Left colon (tissue), 2 donors: ENCODE results near the gene ANKRD11. TPM values are rescaled to one million over a fixed set of nuclear protein-coding genes. Genes with fewer than 3 reads are reported as not detected.
"Not testable (repeated sequence)": the region's sequence is repeated elsewhere in the genome, so short reads cannot be mapped to it uniquely, and the experiment has no call there.

Experiments used
- ATAC-seq: fragments of 200-7000 bp; cut with Tn5 transposase; one replicate; pipeline ENCODE4 v1.9.1; 2020; ENCODE audit warnings: mild to moderate bottlenecking, moderate library complexity
- DNase-seq, 2 donors: peaks; one replicate each; pipeline ENCODE4 v3.0.0-alpha.2; 2020
- intact Hi-C, 2 donors: fragments of 100-400 bp; cut with DNase I in 1 of 2; cut with micrococcal nuclease in 1 of 2; formaldehyde crosslinking; loops; one replicate each; pipeline versions ENCODE4 v1.11.2 to v1.14.0; 2022; cut with DNase I, micrococcal nuclease
- total RNA-seq, 2 donors: library from RNA; stranded (reverse); fragmentation: NEBNext Ultra II Directional; extraction: Animal tissue kit (Norgen Biotek cat#: 25700); gene quantifications; one replicate each; pipeline ENCODE4 v1.2.1, GENCODE V29; 2021
- donor health status: DM: no; HTN: no; CAD: no.
- donor health status: DM: yes; HTN: yes; CAD: no.

Gene ANKRD11
- total RNA-seq, 2 donors from 2014 or later = 82.5 to 135 TPM

- peak; percentile 27 for ATAC-seq
- intact Hi-C loops = no loop called here
- no peak for DNase-seq
Observed at GRCh38 chr16:89308391-89309333, 181.7 kb downstream of the ANKRD11 start.

GRCh38 chr16:89307421-89307805 is 182.9 kb downstream of the ANKRD11 start:
- intact Hi-C loops = no loop called here
- no peak for DNase-seq
- ATAC-seq = no peak

- intact Hi-C loops, ATAC-seq, DNase-seq: not testable (repeated sequence)
Observed at GRCh38 chr16:89306457-89307420, 183.6 kb downstream of the ANKRD11 start.

DNA sequence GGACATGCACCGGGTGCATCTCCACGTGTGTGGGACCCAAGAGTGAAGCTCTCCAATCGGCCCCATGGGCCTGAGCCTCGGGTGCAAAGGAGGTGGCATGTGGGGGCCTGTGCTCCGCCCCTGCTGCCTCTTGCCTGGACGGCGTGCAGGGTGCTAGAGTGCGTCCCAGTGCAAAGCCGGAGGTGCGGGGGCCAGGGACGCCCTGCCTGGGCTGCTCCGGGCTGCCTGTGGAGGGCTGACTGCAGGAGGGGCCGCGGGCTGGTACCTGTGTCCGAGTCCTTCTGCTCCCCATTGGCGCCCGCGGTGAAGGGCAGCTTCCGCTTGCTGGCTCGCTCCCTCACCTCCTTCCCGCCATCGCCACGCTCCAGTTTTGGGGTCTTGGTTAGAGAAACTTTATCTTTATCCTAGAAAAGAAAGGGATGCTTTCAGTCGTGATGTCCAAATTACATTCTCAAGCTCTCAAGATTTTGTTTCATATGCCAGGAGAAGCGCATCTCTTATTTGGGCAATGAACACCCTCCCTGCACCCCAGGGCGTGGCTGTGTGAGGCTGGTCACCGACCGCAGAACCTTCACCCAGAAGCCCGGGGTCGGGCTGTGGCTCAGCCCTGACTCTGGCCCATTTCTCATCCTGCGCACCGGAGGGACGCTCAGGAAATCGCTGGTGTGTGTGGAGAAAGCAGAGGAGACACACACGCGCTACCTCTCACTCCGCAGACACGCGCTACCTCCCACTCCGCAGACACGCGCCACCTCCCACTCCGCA is 185.2 kb downstream of the ANKRD11 start:
- DNase-seq (no peak), ATAC-seq (no peak)
- intact Hi-C loops = no loop called here

GRCh38 chr16:89304181-89304851 is 186.0 kb downstream of the ANKRD11 start:
- ATAC-seq (no peak), DNase-seq (no peak)
- intact Hi-C loops = no loop called here

- intact Hi-C loops = no loop called here
- no peak for ATAC-seq
- DNase-seq = no peak
Observed at GRCh38 chr16:89303617-89304016, 186.7 kb downstream of the ANKRD11 start.

DNA sequence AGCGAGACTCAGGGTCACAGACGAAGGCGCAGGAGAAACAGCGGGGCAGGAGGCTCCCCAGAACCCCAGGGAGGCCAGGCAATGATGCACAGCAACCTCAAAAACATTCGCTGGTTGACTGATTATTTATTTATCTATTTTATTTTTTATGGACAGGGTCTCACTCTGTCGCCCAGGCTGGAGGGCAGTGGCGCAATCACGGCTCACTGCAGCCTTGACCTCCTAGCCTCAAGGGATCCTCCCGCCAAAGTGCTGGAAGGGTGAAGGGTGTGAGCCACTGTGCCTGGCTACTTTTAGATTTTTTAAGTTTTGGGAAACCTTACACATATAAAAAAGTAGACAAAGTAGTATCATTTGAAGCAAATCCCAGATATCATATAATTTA is 189.4 kb downstream of the ANKRD11 start:
- DNase-seq (no peak), ATAC-seq (no peak)
- intact Hi-C loops = no loop called here

DNA sequence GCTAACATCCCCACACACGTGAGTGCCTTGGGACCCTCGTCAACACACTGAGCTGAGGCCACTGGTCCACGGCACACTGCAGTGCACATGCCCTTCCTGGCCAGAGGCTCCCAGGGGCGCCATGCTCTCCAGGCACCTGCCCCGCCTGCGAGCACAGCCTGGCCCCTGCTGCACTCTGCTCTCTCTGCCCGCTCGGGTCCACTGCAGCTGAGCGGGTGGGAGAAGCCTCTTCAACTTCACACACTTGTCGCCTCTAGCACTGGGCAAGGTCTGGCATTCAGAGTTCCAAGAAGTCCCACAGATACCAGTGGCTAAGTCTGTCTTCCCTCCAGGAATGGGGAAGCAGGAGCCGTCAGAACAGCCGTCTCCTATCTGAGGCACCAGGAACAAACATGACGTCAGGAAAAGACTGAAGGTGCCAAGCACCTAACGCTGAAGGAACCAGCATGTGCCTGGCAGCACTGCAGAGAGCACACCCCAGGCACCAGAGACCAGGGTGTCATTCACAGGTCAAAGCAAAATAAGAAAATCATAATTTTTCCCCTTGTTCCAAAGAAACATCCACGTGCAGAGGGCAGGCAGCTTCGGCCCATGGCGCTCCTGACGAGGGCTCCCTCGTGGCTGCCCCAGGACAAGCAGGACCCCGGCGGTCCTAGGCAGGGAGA is 189.9 kb downstream of the ANKRD11 start:
- intact Hi-C loops = no loop called here
- peak; percentile 14 for ATAC-seq
- DNase-seq = no peak

DNA sequence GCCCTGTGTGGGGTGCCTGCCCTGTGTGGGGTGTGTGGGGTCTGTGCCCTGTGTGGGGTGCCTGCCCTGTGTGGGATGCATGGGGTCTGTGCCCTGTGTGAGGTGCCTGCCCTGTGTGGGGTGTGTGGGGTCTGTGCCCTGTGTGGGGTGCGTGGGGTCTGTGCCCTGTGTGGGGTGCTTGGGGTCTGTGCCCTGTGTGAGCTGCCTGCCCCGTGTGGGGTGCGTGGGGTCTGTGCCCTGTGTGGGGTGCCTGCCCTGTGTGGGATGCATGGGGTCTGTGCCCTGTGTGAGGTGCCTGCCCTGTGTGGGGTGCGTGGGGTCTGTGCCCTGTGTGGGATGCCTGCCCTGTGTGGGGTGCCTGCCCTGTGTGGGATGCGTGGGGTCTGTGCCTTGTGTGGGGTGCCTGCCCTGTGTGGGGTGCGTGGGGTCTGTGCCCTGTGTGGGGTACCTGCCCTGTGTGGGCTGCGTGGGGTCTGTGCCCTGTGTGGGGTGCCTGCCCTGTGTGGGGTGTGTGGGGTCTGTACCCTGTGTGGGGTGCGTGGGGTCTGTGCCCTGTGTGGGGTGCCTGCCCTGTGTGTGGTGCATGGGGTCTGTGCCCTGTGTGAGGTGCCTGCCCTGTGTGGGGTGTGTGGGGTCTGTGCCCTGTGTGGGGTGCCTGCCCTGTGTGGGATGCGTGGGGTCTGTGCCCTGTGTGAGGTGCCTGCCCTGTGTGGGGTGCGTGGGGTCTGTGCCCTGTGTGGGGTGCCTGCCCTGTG is 190.8 kb downstream of the ANKRD11 start:
- DNase-seq, intact Hi-C loops, ATAC-seq: not testable (repeated sequence)

- ATAC-seq (no peak), DNase-seq (no peak)
- intact Hi-C loops = no loop called here
Observed at GRCh38 chr16:89298623-89299225, 191.6 kb downstream of the ANKRD11 start.

- ATAC-seq (no peak), DNase-seq (no peak)
- intact Hi-C loops = no loop called here
Observed at GRCh38 chr16:89297910-89298545, 192.3 kb downstream of the ANKRD11 start.

GRCh38 chr16:89297156-89297874 is 193.0 kb downstream of the ANKRD11 start:
- intact Hi-C loops = no loop called here
- DNase-seq (no peak), ATAC-seq (no peak)

GRCh38 chr16:89295915-89296314 is 194.4 kb downstream of the ANKRD11 start:
- ATAC-seq = no peak
- intact Hi-C loops = no loop called here
- no peak for DNase-seq

- ATAC-seq (no peak), DNase-seq (no peak)
- intact Hi-C loops = no loop called here
Observed at GRCh38 chr16:89295071-89295900, 195.1 kb downstream of the ANKRD11 start.

DNA sequence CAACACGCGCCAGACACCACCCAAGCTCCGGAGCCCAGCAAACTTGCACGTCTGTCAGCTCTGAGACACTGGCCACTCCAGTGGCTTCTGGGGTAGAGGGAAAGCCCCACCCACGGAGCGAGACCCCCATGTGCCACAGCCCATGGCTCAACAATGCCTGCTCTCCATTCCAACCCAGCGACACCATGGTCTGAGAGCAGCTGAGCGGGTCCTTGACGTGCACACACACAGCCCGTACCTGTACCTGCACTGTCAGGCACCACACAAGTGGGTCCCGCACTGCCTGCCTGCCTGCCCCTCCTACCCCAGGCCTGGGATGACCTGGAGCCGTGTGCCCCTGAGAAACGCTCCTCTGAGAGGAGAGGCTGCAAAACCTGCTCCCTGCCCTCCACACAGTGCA is 195.9 kb downstream of the ANKRD11 start:
- ATAC-seq (no peak), DNase-seq (no peak)
- intact Hi-C loops = no loop called here
